NCI-H226 (cell line): Measurements from ENCODE around the gene CD63.

Experiments
- DNase-seq: peaks from one replicate; pipeline ENCODE4 v3.0.0-alpha.2; 2015

CD63 gene

DNA sequence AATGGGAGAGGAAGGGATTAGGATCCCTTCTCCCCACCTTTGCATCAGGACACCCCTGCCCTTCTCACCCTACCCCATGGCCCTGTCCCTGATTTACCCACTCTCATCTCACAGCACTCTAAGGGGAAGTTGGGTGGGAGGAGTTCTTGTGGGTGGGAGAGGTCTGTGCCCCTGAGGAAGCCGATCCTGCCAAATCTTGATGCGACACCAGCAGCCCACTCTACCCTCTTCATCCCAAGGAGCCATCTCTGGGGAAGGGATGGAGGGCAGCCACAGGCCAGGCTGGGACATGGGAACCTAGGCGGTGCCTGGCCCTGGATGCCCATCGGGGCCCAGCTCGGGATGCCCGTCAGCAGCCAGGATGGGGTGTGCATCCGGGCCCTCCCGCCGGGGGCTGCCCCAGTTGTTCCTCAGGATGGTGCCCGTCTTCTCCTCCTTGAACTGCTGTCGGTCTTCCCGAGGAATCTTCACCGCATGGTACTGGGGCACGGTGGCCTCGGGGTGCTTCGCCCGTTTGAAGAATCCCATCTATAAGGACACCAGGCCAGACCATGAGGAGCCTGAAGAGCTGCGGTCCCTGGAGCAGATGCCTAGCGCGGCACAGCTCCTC, 43.9 kb downstream of the CD63 start:
- no peak for DNase-seq

GRCh38 chr12:55683676-55684075, 45.1 kb downstream of the CD63 start:
- no peak for DNase-seq

- DNase-seq = no peak
Observed at GRCh38 chr12:55682087-55682796, 46.6 kb downstream of the CD63 start.

GRCh38 chr12:55681142-55682077, 47.4 kb downstream of the CD63 start:
- peak; percentile 65 for DNase-seq

DNA sequence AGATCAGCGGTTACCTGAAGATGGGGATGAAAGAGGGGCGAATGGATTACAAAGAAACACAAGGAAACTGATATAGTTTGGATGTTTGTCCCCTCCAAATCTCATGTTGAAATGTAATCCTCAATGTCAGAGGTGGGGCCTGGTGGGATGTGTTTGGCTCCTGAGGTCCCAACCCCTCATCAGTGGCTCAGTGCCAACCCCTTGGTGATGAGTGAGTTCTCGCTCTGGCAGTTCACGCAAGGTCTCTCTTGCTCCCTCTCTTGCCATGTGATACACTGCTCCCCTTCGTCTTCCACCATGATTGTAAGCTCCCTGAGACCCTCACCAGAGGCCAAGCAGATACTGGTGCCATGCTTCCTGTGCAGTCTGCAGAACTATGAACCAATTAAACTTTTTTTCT, 49.1 kb downstream of the CD63 start:
- DNase-seq = no peak

DNA sequence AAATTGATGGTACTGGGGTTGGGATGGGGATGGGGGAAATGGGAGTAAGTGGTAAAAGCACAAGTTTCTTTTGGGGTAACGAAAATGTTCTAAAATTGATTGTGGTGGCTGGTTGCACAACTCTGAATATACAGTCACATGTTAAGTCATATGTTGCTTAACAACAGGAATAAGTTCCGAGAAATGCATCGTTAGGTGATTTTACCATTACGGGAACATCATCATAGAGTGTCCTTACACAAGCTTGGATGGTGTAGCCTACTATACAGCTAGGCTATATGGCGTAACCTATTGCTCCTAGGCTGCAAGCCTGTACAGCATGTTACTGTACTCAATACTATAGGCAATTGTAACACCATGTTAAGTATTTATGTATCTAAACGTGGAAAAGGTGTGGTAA, 52.1 kb downstream of the CD63 start:
- no peak for DNase-seq

- DNase-seq = peak; percentile 82
Observed at GRCh38 chr12:55675666-55676065, 53.1 kb downstream of the CD63 start.
